ENCODE data around the gene THADA. TPM values are rescaled to one million over a fixed set of nuclear protein-coding genes. Genes with fewer than 3 reads are reported as not detected.
A peak's percentile ranks its signal among the peaks of the same experiment; 100 is the strongest.

Gene THADA
- total RNA-seq, 4 donors from 2014 or later, result 35.7 to 49.2 (median 47.4) TPM

- no peak for DNase-seq (ENCODE audit: low spot score in 2 of 2)
- TF ChIP-seq EP300 (IDR thresholded peaks at IDR 0.05), result no peak
- Histone ChIP-seq H3K4me1 (peaks cover 4 to 52% (median 32%) of the 10 kb centered on the region in 4 donors), H3K36me3 (no peaks in the 10 kb centered on the region), H3K9me3 (no peaks in the 10 kb centered on the region), H3K4me3 (no peak overlapping the region), H3K27ac (no peak overlapping the region), H3K27me3 (no peaks in the 10 kb centered on the region)
- WGBS, 2 donors, result 6 to 86% methylated on average over 1 of the region's 1 CpG
These were observed 285.9 kb downstream of the THADA start for GRCh38 chr2:43309935-43310334.

- Histone ChIP-seq H3K27me3 (no peaks in the 10 kb centered on the region), H3K4me1 (peaks cover 4 to 56% (median 27%) of the 10 kb centered on the region in 4 donors), H3K27ac (no peak overlapping the region), H3K36me3 (no peaks in the 10 kb centered on the region), H3K4me3 (no peak overlapping the region), H3K9me3 (no peaks in the 10 kb centered on the region)
- DNase-seq (ENCODE audit: low spot score in 2 of 2), result no peak
- TF ChIP-seq EP300 (IDR thresholded peaks at IDR 0.05), result no peak
- no peak for TF ChIP-seq POLR2A (IDR thresholded peaks at IDR 0.05)
- TF ChIP-seq CTCF (IDR thresholded peaks at IDR 0.05), result no peak
- 91 to 98% methylated on average over 3 of the region's 3 CpGs for WGBS, 2 donors
These were observed 287.9 kb downstream of the THADA start for GRCh38 chr2:43307973-43308372.

GRCh38 chr2:43307046-43307445, 288.8 kb downstream of the THADA start:
- Histone ChIP-seq H3K27me3 (no peaks in the 10 kb centered on the region), H3K4me3 (no peak overlapping the region), H3K27ac (no peak overlapping the region), H3K9me3 (no peaks in the 10 kb centered on the region), H3K4me1 (peaks cover 0 to 56% (median 26%) of the 10 kb centered on the region in 4 donors), H3K36me3 (no peaks in the 10 kb centered on the region)
- TF ChIP-seq EP300 (IDR thresholded peaks at IDR 0.05), result no peak
- no peak for TF ChIP-seq CTCF (IDR thresholded peaks at IDR 0.05)
- no peak for TF ChIP-seq POLR2A (IDR thresholded peaks at IDR 0.05)
- 23 to 46% methylated on average over 2 of the region's 2 CpGs for WGBS, 2 donors
- no peak for DNase-seq (ENCODE audit: low spot score in 2 of 2)

GRCh38 chr2:43306197-43306596, 289.6 kb downstream of the THADA start:
- Histone ChIP-seq H3K36me3 (no peaks in the 10 kb centered on the region), H3K9me3 (no peaks in the 10 kb centered on the region), H3K27me3 (no peaks in the 10 kb centered on the region), H3K27ac (peak overlapping the region; percentile 59 to 90 (median 78)), H3K4me3 (no peak overlapping the region), H3K4me1 (peaks cover 0 to 61% (median 29%) of the 10 kb centered on the region in 4 donors)
- WGBS, 2 donors, result 95 to 100% methylated on average over 5 of the region's 5 CpGs
- no peak for TF ChIP-seq POLR2A (IDR thresholded peaks at IDR 0.05)
- no peak for TF ChIP-seq CTCF (IDR thresholded peaks at IDR 0.05)
- TF ChIP-seq EP300 (IDR thresholded peaks at IDR 0.05), result no peak
- no peak for DNase-seq (ENCODE audit: low spot score in 2 of 2)

GRCh38 chr2:43305517-43305916, 290.3 kb downstream of the THADA start:
- DNase-seq (ENCODE audit: low spot score in 2 of 2), result peak; percentile 37 to 65
- Histone ChIP-seq H3K4me1 (peaks cover 0 to 67% (median 30%) of the 10 kb centered on the region in 4 donors), H3K9me3 (no peaks in the 10 kb centered on the region)

More at GRCh38 chr2:43305517-43305916, 290.3 kb downstream of the THADA start:
- Histone ChIP-seq H3K27me3 (no peaks in the 10 kb centered on the region), H3K4me3 (no peak overlapping the region), H3K36me3 (no peaks in the 10 kb centered on the region), H3K27ac (peak overlapping the region; percentile 59 to 90 (median 78))
- WGBS, 2 donors, result 42 to 50% methylated on average over 2 of the region's 2 CpGs
- TF ChIP-seq CTCF (IDR thresholded peaks at IDR 0.05) (no peak), EP300 (IDR thresholded peaks at IDR 0.05) (peak in 1 of 2 donors; percentile 63), POLR2A (IDR thresholded peaks at IDR 0.05) (no peak)
